HG02763 (cell line): ENCODE data around the gene AGAP3.

Experiments used
- ATAC-seq: cut with Tn5 transposase; IDR thresholded peaks from one replicate; pipeline ENCODE4 v1.9.1; 2021; ENCODE audit warnings: mild to moderate bottlenecking, moderate library complexity; ENCODE audit not compliant: unreplicated experiment

The AGAP3 gene

GRCh38 chr7:151179287-151179860 lies 93.1 kb downstream of the AGAP3 start:
- ATAC-seq = no peak

DNA sequence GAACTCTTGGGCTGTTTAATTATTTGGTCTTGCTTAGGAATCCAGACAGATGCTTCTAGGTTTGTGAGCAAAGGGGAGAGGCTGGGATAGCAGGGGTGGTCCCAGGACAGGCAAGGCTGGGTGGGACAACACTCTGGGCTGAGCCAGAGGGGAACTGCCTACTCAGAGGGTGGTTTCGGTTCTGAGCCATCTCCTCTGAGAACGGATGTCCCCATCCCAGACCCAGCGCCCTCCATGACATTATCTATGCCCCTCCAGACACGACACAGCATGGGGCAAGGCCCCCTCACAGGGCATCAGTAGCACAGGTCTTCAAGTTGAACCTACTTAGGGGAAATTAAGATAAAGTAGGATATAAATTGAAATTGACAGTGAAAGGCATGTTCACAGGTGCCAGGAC lies 93.7 kb downstream of the AGAP3 start:
- ATAC-seq = no peak

GRCh38 chr7:151181011-151181431 lies 94.7 kb downstream of the AGAP3 start:
- no peak for ATAC-seq

DNA sequence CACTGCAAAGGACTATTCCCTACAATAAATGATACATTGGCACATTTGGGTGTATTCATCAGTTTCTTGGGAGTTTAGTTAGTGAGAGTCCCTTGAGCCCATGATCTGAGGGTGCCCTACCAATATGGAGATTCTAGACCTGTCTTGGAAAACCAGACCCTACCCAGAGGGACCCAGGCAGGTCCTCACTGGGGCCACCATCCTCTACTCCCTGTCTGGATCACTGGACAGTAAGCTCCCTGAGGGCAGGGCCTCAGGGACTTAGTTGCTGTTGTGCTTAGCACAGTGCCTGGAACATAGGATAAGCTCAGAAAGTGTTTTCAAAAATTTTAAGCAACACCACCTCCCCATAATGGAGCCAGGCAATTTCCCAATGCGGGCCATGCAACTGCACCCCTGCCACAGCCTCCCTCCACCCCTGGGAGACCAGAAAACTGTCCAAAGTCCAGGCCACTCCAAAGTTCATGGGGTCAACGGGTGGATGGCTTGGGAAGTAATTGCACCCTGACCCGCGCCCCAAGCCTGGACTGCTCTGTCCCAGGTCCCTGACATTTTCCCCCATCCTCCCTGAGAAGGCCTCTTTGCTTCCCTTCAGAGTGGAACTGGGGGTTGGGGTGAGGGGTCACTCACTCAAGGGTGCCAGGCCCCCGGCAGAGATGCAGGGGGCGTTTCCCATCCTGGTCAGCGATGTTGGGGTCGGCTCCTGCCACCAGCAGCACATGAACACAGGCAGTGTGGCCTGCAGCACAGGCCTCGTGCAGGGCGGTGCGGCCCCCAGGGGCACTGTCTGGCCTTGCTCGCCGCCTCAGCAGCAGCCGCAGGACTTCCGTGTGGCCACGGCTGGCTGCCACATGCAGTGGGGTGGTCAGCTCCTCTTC lies 99.7 kb downstream of the AGAP3 start:
- ATAC-seq = no peak

DNA sequence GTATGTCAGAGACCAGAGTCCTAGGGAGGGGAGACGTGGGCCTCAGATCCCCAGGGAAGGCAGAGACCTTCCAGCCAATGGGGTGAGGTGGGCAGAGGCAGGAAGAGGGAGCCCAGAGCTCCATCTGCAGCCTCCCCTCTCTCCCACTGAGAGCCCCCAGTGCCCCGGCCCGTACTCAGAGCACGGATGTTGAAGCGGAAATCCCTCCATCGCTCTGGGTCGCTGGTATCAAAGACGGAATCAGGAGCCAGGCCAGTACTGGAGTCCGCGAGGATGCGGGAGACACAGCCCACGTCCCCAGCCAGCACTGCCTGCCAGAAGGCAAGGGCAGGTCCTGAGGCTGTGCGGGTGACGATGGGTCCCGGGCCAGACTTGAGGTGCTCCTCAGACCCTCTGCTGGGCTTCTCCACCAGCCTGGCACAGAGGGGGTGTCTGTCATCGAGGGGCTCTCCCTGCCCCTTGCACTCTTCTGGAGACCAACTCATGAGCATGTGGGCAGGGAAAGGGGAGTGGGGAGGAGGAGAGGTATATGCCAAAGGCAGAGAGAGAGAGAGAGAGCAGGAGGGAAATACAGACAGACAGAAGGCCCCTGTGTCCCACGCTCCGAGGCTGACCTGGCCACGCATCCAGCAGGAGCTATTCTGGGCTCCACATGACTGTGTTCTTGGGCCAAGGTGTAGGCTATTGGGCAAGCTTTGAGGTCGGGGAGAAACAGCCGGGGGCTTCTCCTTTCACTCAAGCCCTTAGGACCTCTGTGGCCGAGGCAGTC lies 100.5 kb downstream of the AGAP3 start, which contains the start of gene ASB10:
Gene ASB10 (minus strand): TSS at position 611 of the 769 bp plus-strand sequence. CDS start 120 bp downstream, at position 491.
- ATAC-seq = no peak

DNA sequence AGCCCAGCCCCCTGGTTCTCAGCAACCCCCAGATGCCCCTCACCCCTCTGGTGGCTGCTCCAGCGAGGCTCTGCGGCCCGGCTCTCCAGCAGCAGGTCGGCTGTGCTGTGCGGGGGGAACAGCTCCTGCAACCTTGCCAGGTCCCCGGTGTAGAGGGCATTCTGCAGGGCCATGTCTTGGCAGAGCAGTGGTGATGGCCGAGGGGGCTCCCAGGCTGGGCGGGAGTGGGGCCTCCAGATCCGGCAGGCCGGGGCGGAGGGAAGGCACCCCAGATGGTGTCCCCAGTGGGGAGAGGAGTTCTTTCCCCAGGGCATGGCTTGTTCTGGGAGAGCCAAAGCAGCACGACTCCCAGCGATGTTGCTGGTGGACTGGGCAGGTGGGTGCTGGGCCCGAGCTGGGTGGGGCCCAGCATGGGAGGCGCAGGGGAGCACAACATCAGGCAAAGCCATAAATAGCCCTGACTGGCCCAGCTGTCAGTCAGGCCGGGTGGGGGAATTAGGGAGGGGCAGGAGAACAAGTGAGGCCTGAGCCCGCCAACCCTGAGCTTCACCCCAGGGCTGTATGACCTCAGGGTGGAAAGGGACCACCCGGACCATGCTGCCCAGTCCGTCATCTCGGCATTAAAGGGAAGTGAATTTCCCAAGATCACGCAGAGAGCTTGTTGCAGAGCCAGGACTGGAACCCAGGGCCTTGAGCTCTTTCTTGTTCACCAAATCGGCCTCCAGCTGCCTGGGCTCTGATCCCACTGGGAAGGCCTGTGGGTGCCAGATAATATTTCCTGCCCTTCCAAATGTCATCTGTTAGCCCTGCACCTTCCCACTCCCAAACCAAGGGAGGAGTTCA lies 101.4 kb downstream of the AGAP3 start:
- ATAC-seq = no peak

DNA sequence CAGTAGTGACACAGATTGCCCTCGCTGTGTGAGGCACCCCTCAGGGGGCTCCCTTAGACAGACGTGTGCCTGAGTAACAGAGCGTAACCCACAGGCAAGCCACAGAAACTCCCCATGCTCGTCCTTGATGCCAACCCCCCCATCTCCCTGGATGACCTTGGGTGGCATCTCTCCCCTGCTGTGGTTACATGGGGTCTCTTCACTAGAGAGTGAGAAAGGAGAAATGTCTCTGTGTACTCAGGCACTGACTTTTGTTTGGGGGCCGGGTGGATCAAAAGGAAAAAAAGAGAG lies 101.9 kb downstream of the AGAP3 start:
- ATAC-seq = no peak

DNA sequence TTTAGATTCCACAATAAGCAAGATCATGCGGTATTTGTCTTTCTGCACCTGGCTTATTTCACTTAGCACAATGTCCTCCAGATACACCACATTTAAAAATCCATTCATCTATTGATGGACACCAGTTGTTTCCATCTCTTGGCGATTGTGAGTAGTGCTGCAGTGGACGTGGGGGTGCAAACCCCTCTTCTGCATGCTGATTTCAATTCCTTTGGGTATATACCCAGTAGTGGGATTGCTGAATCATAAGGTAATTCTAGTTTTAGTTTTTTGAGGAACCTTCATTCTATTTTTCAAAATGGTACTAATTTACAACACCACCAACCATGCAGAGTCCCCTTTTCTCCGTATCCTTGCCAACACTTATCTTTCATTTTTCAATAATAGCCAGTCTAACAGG lies 102.8 kb downstream of the AGAP3 start:
- no peak for ATAC-seq

DNA sequence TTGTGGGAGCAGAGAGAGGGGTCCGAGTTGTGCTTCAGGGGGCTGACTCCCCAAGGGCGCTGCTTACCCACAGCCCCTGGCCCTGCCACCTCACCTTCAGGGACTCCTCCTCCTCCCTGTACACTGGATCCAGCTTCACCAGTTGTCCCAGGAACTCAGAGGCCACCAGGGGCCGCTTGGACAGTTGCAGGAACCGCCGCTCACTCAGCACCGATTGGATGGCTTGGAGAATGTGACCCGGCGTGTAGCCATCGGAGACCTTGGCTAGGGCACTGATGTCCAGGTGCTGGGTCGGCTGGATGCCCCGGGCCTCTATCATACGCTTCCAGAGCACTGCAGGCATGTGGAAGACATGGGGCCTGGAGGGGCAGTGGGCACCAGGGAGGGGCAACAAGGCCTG lies 105.3 kb downstream of the AGAP3 start:
- no peak for ATAC-seq

DNA sequence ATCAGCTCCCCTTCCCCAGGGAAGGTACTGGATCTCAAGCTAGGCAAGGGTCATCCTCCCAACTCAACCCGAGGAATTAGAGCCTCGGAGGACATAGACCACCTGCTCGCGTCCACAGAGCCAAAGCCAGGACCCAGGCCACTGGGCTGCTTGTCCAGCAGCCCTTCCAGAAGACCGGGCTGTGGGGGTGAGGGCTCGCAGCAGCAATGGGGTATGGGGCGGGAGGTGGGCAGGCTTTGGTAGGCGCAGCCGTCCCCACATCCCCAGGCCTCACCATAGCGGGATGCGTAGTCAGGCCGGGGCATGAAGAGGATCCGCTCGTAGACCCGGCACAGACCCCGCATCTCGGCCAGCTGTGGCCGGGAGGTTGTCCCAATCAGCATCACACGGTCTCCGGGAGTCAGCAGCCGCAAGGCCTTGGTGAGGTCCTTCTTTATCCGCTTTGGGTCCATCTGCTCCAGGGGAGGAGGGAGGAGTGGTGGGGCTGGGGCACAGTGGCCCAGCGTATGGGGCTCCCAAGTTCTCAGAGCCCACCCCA lies 105.8 kb downstream of the AGAP3 start:
- ATAC-seq = no peak

GRCh38 chr7:151193203-151193978 lies 107.1 kb downstream of the AGAP3 start:
- ATAC-seq = no peak
